Fibroblast of lung (primary cell): ENCODE results near the gene C10orf67. TPM values are rescaled to one million over a fixed set of nuclear protein-coding genes. Genes with fewer than 3 reads are reported as not detected.

Experiments used
- DNase-seq, 2 donors: peaks; one replicate each; pipeline versions ENCODE4 v3.0.0 to v3.0.0-alpha.2; 2010; ENCODE audit warnings: low read depth in 2 of 2
- H2AFZ ChIP-seq: 2 replicates; pipeline ENCODE4 v1.5.1; 2012; ENCODE audit warnings: low read length, control low read depth, inconsistent platforms
- H3K27ac ChIP-seq: 2 replicates; pipeline ENCODE4 v1.5.1; 2011; ENCODE audit warnings: low read length, control low read depth; ENCODE audit not compliant: insufficient read depth
- H3K27me3 ChIP-seq: 2 replicates; pipeline ENCODE4 v1.5.1; 2011; ENCODE audit warnings: mild to moderate bottlenecking, low read length; ENCODE audit not compliant: control insufficient read depth, insufficient read depth
- H3K36me3 ChIP-seq: 2 replicates; pipeline ENCODE4 v1.5.1; 2011; ENCODE audit warnings: low read length; ENCODE audit not compliant: control insufficient read depth, insufficient read depth
- H3K4me1 ChIP-seq: 2 replicates; pipeline ENCODE4 v1.5.1; 2011; ENCODE audit warnings: low read length; ENCODE audit not compliant: control insufficient read depth, insufficient read depth; ENCODE audit errors: extremely low read depth
- H3K4me2 ChIP-seq: 2 replicates; pipeline ENCODE4 v1.5.1; 2011; ENCODE audit warnings: low read length, control low read depth; ENCODE audit not compliant: insufficient read depth; ENCODE audit errors: extremely low read depth
- H3K4me3 ChIP-seq, 4 experiments: fragments of 200-600 bp in 1 of 4; sonication (generic) in 1 of 4; replicated peaks in 1 of 4; 2 replicates each; pipeline ENCODE4 v1.5.1; 2011 to 2016; ENCODE audit warnings: low read length in 4 of 4, low read depth in 3 of 4, mild to moderate bottlenecking in 3 of 4, control low read depth in 2 of 4, inconsistent platforms in 1 of 4, mixed read lengths in 1 of 4; ENCODE audit not compliant: insufficient read depth in 1 of 4; ENCODE audit errors: control extremely low read depth in 1 of 4
- H3K79me2 ChIP-seq: 2 replicates; pipeline ENCODE4 v1.5.1; 2012; ENCODE audit warnings: mild to moderate bottlenecking, low read length, inconsistent platforms; ENCODE audit not compliant: control insufficient read depth, insufficient read depth
- H3K9ac ChIP-seq: 2 replicates; pipeline ENCODE4 v1.5.1; 2011; ENCODE audit warnings: mild to moderate bottlenecking, low read length, control low read depth; ENCODE audit not compliant: insufficient read depth
- H3K9me3 ChIP-seq: 2 replicates; pipeline ENCODE4 v1.5.1; 2012; ENCODE audit warnings: low read depth, low read length; ENCODE audit not compliant: control insufficient read depth, insufficient read depth
- H4K20me1 ChIP-seq: 2 replicates; pipeline ENCODE4 v1.5.1; 2011; ENCODE audit warnings: low read length; ENCODE audit not compliant: control insufficient read depth, insufficient read depth; ENCODE audit errors: extremely low read depth
- EZH2 ChIP-seq: IDR thresholded peaks from 2 replicates; pipeline ENCODE4 v1.5.1; 2012; ENCODE audit warnings: low read length, control low read depth, mild to moderate bottlenecking; ENCODE audit errors: missing control alignments
- polyA plus RNA-seq, 2 donors: library from polyadenylated mRNA; depleted of rRNA in 1 of 2; stranded (reverse) in 1 of 2; unstranded in 1 of 2; fragments of >200 nt; gene quantifications; 2 replicates each; pipeline ENCODE4 v1.2.1, GENCODE V29; 2011 to 2012; ENCODE audit warnings: missing spikeins in 1 of 2
- total RNA-seq: library from RNA; depleted of rRNA; stranded (reverse); fragments of >200 nt; gene quantifications from 2 replicates; pipeline ENCODE4 v1.2.1, GENCODE V29; 2014
- TF ChIP-seq, protein P1 (sequence below), 2 donors: IDR thresholded peaks in 1 of 2; conservative IDR thresholded peaks in 1 of 2; 1 replicate in 1 of 2; 2 replicates in 1 of 2; pipeline ENCODE4 v1.5.1; 2011 to 2012; ENCODE audit warnings: low read length in 2 of 2, control low read depth in 1 of 2, inconsistent platforms in 1 of 2, low read depth in 1 of 2, mild to moderate bottlenecking in 1 of 2

C10orf67 gene
- total and polyA plus RNA-seq, 2 donors (not counting 1 experiment from before 2014, with no cell fraction given): under 0.01 to 0.16 TPM

DNA sequence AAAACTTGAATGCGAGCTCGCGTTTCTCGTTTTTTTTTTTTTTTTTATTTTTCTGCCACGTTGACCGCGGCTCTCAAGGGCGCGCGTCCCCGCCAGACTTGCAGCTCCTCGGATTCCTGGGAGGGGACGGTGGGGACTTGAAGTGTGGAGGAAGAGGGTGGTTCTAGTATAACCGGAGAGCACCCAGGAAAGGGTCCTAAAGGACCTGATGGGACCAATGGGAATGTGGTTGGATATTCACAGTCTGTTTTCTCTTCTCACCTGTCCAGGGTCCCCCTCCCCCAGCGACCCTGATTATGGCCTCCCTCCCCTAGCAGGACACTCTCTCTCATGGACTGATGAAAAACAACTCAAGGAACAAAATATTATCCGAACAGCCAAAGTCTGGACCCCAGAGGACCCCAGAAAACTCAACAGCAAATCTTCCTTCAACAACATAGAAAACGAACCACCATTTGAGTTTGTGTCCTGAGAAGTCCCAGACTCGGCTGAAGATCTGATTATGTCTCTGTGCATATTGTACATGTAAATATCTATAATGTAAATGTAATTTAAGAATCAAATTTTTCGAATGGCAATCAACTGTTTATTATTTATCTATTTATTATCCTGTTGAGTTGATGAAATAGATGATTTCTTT is 151.0 kb downstream of the C10orf67 start:
- TF ChIP-seq EZH2: no peak
- TF ChIP-seq, protein P1, sequence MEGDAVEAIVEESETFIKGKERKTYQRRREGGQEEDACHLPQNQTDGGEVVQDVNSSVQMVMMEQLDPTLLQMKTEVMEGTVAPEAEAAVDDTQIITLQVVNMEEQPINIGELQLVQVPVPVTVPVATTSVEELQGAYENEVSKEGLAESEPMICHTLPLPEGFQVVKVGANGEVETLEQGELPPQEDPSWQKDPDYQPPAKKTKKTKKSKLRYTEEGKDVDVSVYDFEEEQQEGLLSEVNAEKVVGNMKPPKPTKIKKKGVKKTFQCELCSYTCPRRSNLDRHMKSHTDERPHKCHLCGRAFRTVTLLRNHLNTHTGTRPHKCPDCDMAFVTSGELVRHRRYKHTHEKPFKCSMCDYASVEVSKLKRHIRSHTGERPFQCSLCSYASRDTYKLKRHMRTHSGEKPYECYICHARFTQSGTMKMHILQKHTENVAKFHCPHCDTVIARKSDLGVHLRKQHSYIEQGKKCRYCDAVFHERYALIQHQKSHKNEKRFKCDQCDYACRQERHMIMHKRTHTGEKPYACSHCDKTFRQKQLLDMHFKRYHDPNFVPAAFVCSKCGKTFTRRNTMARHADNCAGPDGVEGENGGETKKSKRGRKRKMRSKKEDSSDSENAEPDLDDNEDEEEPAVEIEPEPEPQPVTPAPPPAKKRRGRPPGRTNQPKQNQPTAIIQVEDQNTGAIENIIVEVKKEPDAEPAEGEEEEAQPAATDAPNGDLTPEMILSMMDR (conservative IDR thresholded peaks at IDR 0.05 in 1 of 2, IDR thresholded peaks at IDR 0.05 in 1 of 2; ENCODE audit: low read depth in 1 of 2, low read length in 2 of 2): no peak
- Histone ChIP-seq H3K27ac (no peak overlapping the region), H3K4me3 (no peak overlapping the region), H2AFZ (no peak overlapping the region), H3K79me2 (no peaks in the 10 kb centered on the region), H3K4me2 (no peak overlapping the region), H3K27me3 (peaks cover 30% of the 10 kb centered on the region), H3K4me1 (no peaks in the 10 kb centered on the region), H3K9ac (no peak overlapping the region), H3K36me3 (no peaks in the 10 kb centered on the region), H3K9me3 (no peaks in the 10 kb centered on the region), H4K20me1 (no peaks in the 10 kb centered on the region)
- DNase-seq: no peak

DNA sequence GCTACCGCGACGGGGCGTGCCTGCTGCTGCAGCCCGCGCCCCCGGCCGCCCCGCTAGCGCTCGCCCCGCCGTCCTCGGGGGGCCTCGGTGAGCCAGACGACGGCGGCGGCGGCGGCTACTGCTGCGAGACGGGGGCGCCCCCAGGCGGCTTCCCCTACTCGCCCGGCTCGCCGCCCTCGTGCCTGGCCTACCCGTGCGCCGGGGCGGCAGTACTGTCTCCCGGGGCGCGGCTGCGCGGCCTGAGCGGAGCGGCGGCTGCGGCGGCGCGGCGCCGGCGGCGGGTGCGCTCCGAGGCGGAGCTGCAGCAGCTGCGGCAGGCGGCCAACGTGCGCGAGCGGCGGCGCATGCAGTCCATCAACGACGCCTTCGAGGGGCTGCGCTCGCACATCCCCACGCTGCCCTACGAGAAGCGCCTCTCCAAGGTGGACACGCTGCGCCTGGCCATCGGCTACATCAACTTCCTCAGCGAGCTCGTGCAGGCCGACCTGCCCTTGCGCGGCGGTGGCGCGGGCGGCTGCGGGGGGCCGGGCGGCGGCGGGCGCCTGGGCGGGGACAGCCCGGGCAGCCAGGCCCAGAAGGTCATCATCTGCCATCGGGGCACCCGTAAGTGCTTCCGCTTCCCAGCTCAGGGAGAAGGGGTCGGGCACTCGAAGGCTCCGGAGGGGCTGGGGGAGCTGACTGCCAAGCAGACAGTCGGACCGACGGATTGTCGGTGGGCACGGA is 151.7 kb downstream of the C10orf67 start:
- no peaks in the 10 kb centered on the region for H3K36me3 ChIP-seq
- no peak overlapping the region for H3K9ac ChIP-seq
- DNase-seq: no peak
- H3K4me1 ChIP-seq: no peaks in the 10 kb centered on the region
- no peak overlapping the region for H3K27ac ChIP-seq
- peaks cover 28% of the 10 kb centered on the region for H3K27me3 ChIP-seq
- TF ChIP-seq EZH2: no peak
- TF ChIP-seq, protein P1 (conservative IDR thresholded peaks at IDR 0.05 in 1 of 2, IDR thresholded peaks at IDR 0.05 in 1 of 2; ENCODE audit: low read depth in 1 of 2, low read length in 2 of 2): no peak
- no peak overlapping the region for H3K4me3 ChIP-seq
- H3K79me2 ChIP-seq: no peaks in the 10 kb centered on the region
- no peaks in the 10 kb centered on the region for H3K9me3 ChIP-seq
- H2AFZ ChIP-seq: no peak overlapping the region
- no peaks in the 10 kb centered on the region for H4K20me1 ChIP-seq
- H3K4me2 ChIP-seq: no peak overlapping the region

DNA sequence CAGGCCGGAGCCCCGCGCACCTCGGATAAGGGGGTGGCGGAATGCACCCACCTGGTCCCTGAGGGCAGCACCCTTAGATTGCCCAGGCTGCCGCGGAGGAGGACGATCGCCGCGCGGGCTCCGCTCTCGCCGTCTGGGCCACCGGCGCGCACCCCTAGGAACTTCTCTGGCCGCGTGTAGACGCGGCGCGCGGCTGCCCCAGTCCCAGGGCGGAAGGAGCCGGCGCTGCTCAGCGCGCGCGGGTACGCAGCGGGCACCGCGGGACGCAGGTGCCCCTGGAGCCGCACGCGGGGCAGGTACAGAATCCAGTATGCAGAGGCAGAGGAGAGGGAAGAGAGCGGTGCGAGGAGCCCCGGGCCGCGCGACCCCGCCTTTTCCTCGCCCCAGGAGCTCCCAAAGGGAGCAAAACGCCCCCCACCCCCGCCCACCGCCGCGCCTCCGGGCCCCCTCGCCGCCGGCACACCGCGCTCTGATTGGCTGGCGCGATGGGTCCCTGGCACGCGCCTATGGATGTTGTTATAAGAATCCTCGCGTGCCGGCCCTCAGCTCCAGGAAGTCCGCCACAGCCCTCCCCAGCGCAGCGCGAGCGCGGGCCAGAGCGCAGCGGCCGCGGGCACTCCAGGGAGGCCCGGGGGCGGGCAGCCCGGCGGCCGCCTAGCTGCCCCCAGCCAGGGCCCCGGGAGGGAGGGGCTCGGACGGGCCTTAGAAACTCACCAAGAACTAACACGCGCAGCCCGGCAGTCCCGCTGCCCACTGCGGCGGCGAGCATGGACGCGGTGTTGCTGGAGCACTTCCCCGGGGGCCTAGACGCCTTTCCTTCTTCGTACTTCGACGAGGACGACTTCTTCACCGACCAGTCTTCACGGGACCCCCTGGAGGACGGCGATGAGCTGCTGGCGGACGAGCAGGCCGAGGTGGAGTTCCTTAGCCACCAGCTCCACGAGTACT is 152.6 kb downstream of the C10orf67 start, which contains the start of gene PTF1A:
Gene PTF1A (plus strand): TSS at position 549 of the 948 bp plus-strand sequence. CDS start 219 bp downstream, at position 768.
- Histone ChIP-seq H3K36me3 (no peaks in the 10 kb centered on the region), H3K4me3 (no peak within 1 kb of the TSS), H3K4me1 (no peaks in the 10 kb centered on the region), H4K20me1 (no peaks in the 10 kb centered on the region), H3K27ac (no peak within 1 kb of the TSS), H3K9me3 (no peaks in the 10 kb centered on the region), H3K79me2 (no peaks in the 10 kb centered on the region), H2AFZ (no peak within 1 kb of the TSS), H3K27me3 (peaks cover 29% of the 10 kb centered on the region), H3K4me2 (no peak within 1 kb of the TSS), H3K9ac (no peak within 1 kb of the TSS)
- no peak for DNase-seq
- TF ChIP-seq EZH2: peak; percentile 53
- TF ChIP-seq, protein P1 (conservative IDR thresholded peaks at IDR 0.05 in 1 of 2, IDR thresholded peaks at IDR 0.05 in 1 of 2; ENCODE audit: low read depth in 1 of 2, low read length in 2 of 2): no peak
